ENCODE results near the gene RASAL1.

GRCh38 chr12:113162102-113163029 lies 26.8 kb upstream of the RASAL1 start:
- TF ChIP-seq CTCF (IDR thresholded peaks at IDR 0.05) (no peak), POLR2A (IDR thresholded peaks at IDR 0.05) (no peak), POLR2AphosphoS5 (IDR thresholded peaks at IDR 0.05) (no peak)
